Mammary epithelial cell (primary cell): ENCODE results near the gene VWCE.
"Not testable (repeated sequence)": the region's sequence is repeated elsewhere in the genome, so short reads cannot be mapped to it uniquely, and the experiment has no call there.

Experiments used
- CTCF ChIP-seq, 2 donors: IDR thresholded peaks in 1 of 2; conservative IDR thresholded peaks in 1 of 2; 2 replicates each; pipeline ENCODE4 v1.5.1; 2011 to 2012; ENCODE audit warnings: inconsistent platforms in 2 of 2, low read length in 2 of 2, mild to moderate bottlenecking in 2 of 2, control low read depth in 1 of 2, low read depth in 1 of 2; ENCODE audit not compliant: insufficient read depth in 1 of 2; ENCODE audit errors: extremely low read depth in 1 of 2
- EZH2 ChIP-seq: IDR thresholded peaks from 2 replicates; pipeline ENCODE4 v1.6.1; 2012; ENCODE audit warnings: low read length, inconsistent platforms, borderline replicate concordance

DNA sequence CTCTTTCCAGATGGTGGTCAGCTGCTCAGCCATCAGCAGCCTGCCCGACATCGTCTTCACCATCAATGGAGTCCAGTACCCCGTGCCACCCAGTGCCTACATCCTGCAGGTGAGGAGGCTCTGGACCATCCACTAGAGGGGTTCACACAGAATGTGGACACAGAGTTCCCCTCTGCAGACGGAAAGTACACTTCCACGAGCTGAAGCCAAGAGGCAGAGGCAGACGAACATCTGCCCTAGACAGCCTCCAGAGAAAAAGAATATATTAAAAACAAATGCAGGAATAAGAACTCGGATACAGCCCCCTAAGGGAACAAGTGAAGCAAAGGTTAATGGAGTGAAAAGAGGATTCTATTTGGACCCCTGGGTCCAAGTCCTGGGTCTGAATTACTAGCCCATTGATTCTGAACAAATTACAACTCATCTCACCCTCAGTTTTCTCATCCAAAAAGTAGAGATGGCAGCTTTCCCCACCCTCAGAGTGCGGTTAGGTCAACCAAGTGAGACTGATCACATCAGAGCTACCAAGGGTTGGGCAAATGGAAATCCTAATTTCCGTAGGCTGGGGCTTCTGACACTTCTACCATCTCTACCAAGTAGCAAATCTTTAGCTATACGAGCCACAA is 83.7 kb downstream of the VWCE start:
- TF ChIP-seq CTCF (conservative IDR thresholded peaks at IDR 0.05 in 1 of 2, IDR thresholded peaks at IDR 0.05 in 1 of 2; ENCODE audit: extremely low read depth in 1 of 2, insufficient read depth in 1 of 2, low read depth in 1 of 2, low read length in 2 of 2); EZH2: not testable (repeated sequence)
